HEK293 (cell line): Measurements from ENCODE around the gene SYCN.

ENCODE experiments used
- CTCF ChIP-seq: fragments of 450-650 bp; formaldehyde crosslinking; IDR thresholded peaks from 2 replicates; pipeline ENCODE4 v1.5.1; 2016; ENCODE audit warnings: missing biosample characterization, missing genetic modification characterization
- HOXC10 ChIP-seq: sonication (generic); formaldehyde crosslinking; IDR thresholded peaks from 2 replicates; pipeline ENCODE4 v1.8.1; 2023; ENCODE audit warnings: mild to moderate bottlenecking, missing genetic modification reagents
- ZNF184 ChIP-seq: fragments of 450-650 bp; IDR thresholded peaks from 2 replicates; pipeline ENCODE4 v1.5.1; 2018; ENCODE audit warnings: missing biosample characterization, mild to moderate bottlenecking, missing genetic modification characterization
- ZNF580 ChIP-seq: fragments of 450-650 bp; formaldehyde crosslinking; IDR thresholded peaks from 2 replicates; pipeline ENCODE4 v1.5.1; 2016; ENCODE audit warnings: missing biosample characterization, missing genetic modification characterization

- TF ChIP-seq HOXC10 (CRISPR knock-in tag) (no peak), ZNF184 (tag by site-specific recombination) (no peak), ZNF580 (tag by site-specific recombination) (no peak), CTCF (tag by site-specific recombination) (no peak)
Observed at GRCh38 chr19:39252458-39252857, 48.4 kb upstream of the SYCN start.
